Lower leg skin (tissue), 4 donors: ENCODE data around the gene AP1S1. TPM values are rescaled to one million over a fixed set of nuclear protein-coding genes. Genes with fewer than 3 reads are reported as not detected.
"Not testable (repeated sequence)": the region's sequence is repeated elsewhere in the genome, so short reads cannot be mapped to it uniquely, and the experiment has no call there.

Experiments used
- DNase-seq, 2 donors: peaks; one replicate each; pipeline ENCODE4 v3.0.0-alpha.2; 2019; ENCODE audit warnings: low spot score in 2 of 2
- H3K4me3 ChIP-seq: fragments of 200-600 bp; sonication (generic); 2 replicates; pipeline ENCODE4 v1.5.1; 2017; ENCODE audit warnings: mild to moderate bottlenecking, low read depth; ENCODE audit not compliant: poor library complexity, severe bottlenecking
- POLR2A ChIP-seq, 2 donors: fragments of 450-650 bp; IDR thresholded peaks; one replicate each; pipeline ENCODE4 v1.6.1; 2016 to 2017; ENCODE audit warnings: antibody characterized with exemption in 2 of 2, mild to moderate bottlenecking in 1 of 2, moderate library complexity in 1 of 2
- WGBS, 2 donors: methylation state at CpG; one replicate each; pipeline ENCODE4 v1.1.5; 2018; 5-methylcytosine and 5-hydroxymethylcytosine counted together
- intact Hi-C: fragments of 100-400 bp; cut with DNase I; formaldehyde crosslinking; loops from one replicate; pipeline ENCODE4 v1.15.0; 2023; ENCODE audit warnings: low total_unique reads
- total RNA-seq, 4 donors: library from RNA; depleted of rRNA; stranded (reverse); fragments of >200 nt; gene quantifications; one replicate each; pipeline ENCODE4 v1.1.0, GENCODE V29; 2016
- TF ChIP-seq, protein P1 (sequence below), 3 donors: fragments of 450-650 bp; IDR thresholded peaks; one replicate each; pipeline ENCODE4 v1.5.1; 2016; ENCODE audit warnings: antibody characterized with exemption in 3 of 3, mild to moderate bottlenecking in 3 of 3, moderate library complexity in 2 of 3

The AP1S1 gene
- total RNA-seq, 4 donors from 2014 or later: 52.9 to 81.2 (median 61.2) TPM

- no peak within 1 kb of the TSS for H3K4me3 ChIP-seq
- intact Hi-C loops: no loop called here
- TF ChIP-seq, protein P1, sequence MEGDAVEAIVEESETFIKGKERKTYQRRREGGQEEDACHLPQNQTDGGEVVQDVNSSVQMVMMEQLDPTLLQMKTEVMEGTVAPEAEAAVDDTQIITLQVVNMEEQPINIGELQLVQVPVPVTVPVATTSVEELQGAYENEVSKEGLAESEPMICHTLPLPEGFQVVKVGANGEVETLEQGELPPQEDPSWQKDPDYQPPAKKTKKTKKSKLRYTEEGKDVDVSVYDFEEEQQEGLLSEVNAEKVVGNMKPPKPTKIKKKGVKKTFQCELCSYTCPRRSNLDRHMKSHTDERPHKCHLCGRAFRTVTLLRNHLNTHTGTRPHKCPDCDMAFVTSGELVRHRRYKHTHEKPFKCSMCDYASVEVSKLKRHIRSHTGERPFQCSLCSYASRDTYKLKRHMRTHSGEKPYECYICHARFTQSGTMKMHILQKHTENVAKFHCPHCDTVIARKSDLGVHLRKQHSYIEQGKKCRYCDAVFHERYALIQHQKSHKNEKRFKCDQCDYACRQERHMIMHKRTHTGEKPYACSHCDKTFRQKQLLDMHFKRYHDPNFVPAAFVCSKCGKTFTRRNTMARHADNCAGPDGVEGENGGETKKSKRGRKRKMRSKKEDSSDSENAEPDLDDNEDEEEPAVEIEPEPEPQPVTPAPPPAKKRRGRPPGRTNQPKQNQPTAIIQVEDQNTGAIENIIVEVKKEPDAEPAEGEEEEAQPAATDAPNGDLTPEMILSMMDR (IDR thresholded peaks at IDR 0.05): peak in 1 of 3 donors; percentile 82
- no peak for TF ChIP-seq POLR2A (IDR thresholded peaks at IDR 0.05)
- 3 to 4% methylated on average over 22 of the region's 22 CpGs for WGBS, 2 donors
- peak; percentile 92 to 97 for DNase-seq
Measured at GRCh38 chr7:101126651-101127459, 27.4 kb upstream of the AP1S1 start, which contains the start of gene SERPINE1. TSS of gene SERPINE1 (plus strand) at chr7:101127104. CDS start at chr7:101128394, 1,290 bp downstream.

- no peak overlapping the region for H3K4me3 ChIP-seq
- TF ChIP-seq POLR2A (IDR thresholded peaks at IDR 0.05): no peak
- TF ChIP-seq, protein P1 (IDR thresholded peaks at IDR 0.05): no peak
- no peak for DNase-seq
- 57 to 64% methylated on average over 3 of the region's 3 CpGs for WGBS, 2 donors
- intact Hi-C loops: no loop called here
Measured at GRCh38 chr7:101127460-101128039, 26.7 kb upstream of the AP1S1 start.

DNA sequence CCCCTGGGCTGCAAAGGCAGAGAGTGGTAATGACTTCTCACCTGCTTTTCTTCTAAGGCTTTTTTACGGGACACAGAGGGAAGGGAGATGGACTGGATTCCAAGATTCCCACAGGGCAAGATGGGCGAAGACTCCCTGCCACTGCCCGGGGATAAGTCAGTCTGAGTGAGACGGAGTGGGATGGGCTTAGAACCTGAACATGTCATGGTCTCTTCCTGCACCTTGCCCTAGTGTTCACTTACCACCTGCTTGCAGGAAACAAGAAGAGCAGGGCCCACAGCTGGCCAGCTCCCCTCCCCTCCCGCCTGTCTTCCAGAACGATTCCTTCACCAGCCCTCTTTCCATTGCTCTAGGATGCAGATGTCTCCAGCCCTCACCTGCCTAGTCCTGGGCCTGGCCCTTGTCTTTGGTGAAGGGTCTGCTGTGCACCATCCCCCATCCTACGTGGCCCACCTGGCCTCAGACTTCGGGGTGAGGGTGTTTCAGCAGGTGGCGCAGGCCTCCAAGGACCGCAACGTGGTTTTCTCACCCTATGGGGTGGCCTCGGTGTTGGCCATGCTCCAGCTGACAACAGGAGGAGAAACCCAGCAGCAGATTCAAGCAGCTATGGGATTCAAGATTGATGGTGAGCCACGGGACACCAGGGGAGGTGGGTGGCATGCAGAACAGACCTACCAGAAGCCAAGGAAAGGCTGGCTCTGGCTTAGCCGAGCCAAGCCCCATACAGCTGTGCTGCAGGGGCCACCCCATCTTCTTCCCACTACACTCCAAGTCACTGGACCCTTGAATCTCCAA, 26.0 kb upstream of the AP1S1 start:
- DNase-seq: no peak
- TF ChIP-seq POLR2A (IDR thresholded peaks at IDR 0.05): no peak
- intact Hi-C loops: no loop called here
- WGBS, 2 donors: 71 to 78% methylated on average over 14 of the region's 14 CpGs
- no peak overlapping the region for H3K4me3 ChIP-seq

DNA sequence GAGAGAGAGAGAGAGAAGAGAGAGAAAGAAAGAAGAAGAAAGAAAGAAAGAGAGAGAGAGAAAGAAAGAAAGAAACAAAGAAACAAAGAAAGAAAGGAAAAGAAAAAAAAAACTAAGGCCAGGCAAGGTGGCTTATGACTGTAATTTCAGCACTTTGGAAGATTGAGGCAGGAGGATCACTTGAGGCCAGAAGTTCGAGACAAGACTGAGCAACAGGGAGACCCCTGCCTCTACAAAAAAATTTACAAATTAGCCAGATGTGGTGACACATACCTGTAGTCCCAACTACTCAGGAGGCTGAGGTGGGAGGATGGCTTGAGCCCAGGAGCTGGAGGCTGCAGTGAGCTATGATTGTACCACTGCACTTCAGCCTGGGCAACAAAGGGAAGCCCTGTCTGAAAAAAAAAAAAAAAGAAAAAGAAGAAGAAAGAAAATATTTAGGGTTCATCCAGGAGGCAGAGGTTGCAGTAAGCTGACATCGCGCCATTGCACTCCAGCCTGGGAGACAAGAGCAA, 24.6 kb upstream of the AP1S1 start:
- 91 to 96% methylated on average over 3 of the region's 3 CpGs for WGBS, 2 donors
- no peak overlapping the region for H3K4me3 ChIP-seq

GRCh38 chr7:101132626-101133600, 21.4 kb upstream of the AP1S1 start:
- WGBS, 2 donors: 88 to 92% methylated on average over 18 of the region's 18 CpGs
- intact Hi-C loops, H3K4me3 ChIP-seq, DNase-seq: not testable (repeated sequence)

More for the DNA sequence above, 24.6 kb upstream of the AP1S1 start:
- TF ChIP-seq, protein P1 (IDR thresholded peaks at IDR 0.05): no peak
- no peak for TF ChIP-seq POLR2A (IDR thresholded peaks at IDR 0.05)
- intact Hi-C loops: no loop called here
- no peak for DNase-seq
